NCI-H2107 treated with DMSO at 0.1 percent for 48 hours (cell line): ENCODE results near the gene ABCC9.
A peak's percentile ranks its signal among the peaks of the same experiment; 100 is the strongest.
"Not testable (repeated sequence)": the region's sequence is repeated elsewhere in the genome, so short reads cannot be mapped to it uniquely, and the experiment has no call there.

Experiments used
- DNase-seq: peaks from one replicate; lab custom pipeline; 2025; ENCODE audit not compliant: unreplicated experiment; lab: John Stamatoyannopoulos, UW

The ABCC9 gene

DNA sequence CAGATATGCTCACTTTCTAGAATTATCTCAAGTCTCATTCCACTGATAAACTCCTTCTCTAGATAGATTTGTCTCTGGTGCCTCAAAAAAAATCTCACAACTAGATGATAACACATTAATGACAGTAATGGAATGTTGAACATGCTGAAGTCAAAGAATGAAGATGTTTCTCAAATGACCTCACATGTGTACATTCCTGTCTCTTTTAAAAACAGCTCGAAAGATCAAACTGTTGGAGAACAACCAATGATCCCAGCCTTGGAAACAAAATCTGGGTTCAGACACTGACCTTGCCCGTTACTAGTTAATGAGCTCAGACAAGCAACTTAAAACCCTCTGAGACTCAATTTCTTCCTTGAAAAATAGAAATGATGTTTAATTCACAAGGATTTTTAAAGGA is 122.0 kb downstream of the ABCC9 start:
- DNase-seq: no peak

DNA sequence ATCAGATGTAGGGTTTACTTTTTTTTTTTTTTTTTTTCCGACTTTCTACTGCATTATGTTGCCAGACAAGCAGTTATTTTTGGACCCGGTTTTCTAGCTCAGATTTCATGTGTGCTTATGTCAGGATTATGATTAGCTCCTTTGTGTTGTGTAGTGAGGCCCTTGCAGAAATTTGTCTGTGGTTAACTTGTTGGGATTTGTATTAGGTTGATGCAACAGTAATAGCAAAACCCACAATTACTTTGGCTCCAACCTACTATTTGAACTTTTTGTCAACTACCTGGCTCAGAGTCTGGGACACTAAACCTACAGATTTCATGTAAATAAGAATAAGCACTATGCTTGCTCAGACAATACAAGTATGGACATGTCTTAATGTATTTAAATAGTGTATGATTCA is 122.6 kb downstream of the ABCC9 start:
- peak; percentile 3 for DNase-seq

DNA sequence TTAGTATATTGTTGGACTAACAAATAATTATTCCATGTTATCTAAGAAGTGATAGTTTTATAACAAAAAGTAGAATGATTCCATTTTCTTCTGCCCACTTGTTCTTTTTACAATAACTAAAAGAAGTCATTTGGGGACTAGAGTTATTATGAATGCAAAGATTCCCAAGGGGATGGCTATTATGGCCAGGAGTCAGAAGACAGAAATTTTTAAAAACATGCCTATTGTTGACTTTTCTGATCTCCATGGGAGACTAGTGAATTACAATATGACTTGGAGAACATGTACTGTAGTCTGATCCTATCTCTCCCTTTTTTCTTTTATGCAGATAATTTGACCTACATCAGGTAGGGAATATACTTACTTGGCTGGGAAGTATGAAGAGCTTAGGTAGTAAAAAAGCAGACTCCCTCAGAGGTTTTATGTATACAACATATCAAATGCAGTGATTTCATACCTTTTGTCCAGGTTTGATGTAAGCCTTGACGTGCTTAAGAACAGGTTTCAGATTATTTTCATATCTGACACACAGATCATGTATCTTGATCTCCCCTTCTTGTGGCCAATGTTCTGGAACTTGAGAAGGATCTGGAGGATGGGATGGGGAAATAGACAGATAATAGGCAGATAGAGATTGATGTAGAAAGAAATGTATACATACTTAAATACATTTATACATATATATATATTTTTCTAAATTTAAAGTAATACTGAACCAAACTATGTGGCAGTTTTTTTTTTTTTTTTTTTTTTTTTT is 125.7 kb downstream of the ABCC9 start:
- no peak for DNase-seq

DNA sequence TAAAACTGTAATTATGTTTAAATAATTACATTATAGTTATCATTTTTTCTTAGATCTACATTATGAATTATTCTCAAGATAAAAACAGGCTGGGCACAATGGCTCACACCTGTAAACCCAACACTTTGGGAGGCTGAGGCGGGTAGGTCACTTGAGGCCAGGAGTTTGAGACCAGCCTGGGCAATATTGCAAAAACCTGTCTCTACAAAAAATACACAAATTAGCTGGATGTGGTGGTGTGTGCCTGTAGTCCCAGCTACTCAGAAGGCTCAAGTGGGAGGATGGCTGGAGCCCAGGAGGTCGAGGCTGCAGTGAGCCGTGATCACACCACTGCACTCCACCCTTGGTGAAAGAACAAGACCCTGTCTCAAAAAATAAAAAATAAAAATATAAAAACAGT is 126.4 kb downstream of the ABCC9 start:
- no peak for DNase-seq

DNA sequence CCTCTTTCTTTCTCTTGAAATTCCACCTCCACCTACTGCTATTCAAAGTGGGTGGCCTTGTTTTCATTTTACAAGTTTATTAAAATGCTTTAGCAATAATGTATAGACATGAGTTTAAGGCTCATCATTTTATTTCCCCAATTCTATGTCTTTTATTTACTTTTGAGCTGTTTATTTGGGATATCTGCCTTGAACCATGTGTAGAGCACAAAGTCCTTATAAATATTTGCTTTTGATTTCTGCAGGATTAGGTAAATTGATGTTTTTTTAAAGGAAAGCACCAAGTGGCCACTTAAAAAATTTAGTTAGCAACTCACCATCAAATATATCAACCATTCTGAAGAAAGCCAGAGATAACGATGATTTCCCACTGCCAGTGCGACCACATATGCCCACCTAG is 126.9 kb downstream of the ABCC9 start:
- DNase-seq: no peak

DNA sequence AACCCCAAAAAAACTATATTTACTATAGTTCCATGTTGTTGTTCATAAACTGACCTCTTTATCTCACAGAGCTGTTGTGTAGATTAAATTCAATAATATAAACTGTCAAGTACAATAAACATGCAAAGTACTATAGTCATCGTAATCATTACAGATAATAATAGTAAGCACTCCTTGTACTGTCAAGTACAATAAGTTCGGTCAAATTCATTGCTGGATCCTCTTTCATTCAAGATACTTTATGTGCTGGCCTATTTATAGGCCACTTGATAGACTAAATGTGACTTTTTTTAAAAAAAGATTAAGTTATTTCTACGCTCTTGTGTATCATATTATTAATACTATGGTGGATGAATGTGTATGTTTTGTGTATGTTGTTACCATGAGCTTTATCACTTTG is 127.5 kb downstream of the ABCC9 start:
- DNase-seq: no peak

DNA sequence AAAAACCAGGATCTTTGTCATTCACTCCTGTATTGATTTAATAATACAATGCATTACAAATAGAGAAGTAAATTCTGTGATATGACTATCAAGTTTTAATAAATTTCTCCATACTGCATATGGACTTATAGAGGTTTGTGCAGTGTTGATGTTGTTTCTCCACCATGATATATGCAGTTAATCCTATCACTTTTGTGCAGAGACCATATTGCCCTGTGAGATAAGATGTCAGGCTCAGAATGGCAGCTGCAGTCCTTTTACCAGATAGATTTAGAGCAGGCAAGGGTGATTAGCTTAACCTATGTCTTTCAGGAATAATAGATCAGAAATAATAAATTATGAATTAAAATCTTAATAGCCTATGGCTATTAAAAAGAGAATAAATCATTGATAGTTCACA is 128.1 kb downstream of the ABCC9 start:
- no peak for DNase-seq

DNA sequence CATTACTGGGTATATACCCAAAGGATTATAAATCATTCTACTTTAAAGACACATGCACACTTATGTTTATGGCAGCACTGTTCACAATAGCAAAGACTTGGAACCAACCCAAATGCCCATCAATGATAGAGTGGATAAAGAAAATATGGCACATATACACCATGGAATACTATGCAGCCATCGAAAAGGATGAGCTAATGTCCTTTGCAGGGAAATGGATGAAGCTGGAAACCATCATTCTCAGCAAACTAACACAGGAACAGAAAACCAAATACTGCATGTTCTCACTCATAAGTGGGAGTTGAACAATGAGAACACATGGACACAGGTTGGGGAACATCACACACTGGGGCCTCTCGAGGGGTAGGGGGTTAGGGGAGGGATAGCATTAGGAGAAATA is 128.9 kb downstream of the ABCC9 start:
- not testable (repeated sequence) for DNase-seq

DNA sequence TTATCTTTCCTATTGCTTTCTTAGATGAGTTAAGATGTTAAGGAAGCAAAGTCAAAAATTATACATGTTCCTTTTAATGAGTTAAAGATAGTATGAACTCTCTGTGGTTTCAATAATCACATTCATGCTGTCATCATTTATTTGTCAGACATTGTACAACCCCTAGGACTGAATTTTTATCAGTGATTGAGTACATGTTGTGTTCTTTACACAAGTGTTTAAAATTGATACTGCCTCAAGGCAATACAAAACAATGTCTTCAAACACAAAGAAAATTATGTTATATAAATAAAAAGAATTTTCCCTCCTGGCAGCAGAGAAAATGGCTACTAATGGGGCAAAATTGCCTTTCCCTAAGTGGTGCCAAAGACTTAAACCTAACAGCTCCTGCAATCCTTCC is 132.1 kb downstream of the ABCC9 start:
- DNase-seq: no peak

DNA sequence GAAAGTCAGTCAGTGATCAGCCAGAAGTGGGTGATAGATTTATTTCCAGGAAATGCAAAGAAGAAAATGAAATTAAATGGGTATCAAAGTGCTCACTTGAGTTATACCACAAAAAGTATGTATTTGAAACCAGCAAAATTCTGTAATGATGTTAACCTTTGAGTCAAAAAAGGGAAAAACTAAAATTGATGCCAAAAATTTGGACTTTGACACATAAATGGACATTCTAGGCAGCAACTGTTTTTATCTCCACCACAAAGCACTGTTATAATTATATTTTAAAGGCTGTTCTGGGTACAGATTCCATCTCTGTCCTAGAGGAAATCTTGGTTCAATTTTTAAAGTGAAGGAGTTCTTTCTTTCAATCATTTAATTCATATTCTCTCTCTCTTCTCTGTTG is 135.0 kb downstream of the ABCC9 start:
- no peak for DNase-seq

DNA sequence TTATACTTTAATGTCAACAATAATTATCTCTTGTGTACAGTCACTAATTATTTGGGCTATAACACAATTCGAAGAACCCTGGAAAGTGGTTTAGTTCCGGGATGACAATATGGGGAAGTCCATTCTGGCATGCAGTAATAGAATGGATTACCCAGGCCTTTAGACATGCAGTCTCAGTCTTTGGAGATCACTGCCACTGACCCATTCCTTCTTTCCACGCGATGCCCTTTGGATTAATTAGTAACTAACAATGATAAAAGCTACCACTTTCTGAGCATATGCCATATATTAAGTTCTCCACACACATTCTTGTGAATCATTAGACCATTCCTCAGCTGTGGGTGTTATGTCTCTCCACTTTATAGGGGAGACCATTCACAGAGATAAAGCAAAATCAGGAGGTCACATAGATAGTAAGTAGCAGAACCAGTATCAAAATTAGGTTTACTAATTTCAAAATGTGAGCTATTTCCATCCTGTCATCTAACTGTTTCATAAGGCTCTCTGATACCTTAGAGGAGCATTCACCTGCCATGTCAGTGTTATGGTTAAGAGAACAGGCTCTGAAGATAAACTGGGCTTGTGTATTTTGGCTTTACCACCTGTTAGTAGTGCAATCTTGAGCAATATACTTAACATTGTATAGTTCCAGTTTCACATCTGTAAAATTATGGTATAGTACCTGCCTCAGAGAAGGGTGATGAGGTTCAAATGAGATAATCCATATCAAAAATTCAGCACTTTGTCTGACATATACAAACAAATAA is 139.5 kb downstream of the ABCC9 start:
- no peak for DNase-seq

DNA sequence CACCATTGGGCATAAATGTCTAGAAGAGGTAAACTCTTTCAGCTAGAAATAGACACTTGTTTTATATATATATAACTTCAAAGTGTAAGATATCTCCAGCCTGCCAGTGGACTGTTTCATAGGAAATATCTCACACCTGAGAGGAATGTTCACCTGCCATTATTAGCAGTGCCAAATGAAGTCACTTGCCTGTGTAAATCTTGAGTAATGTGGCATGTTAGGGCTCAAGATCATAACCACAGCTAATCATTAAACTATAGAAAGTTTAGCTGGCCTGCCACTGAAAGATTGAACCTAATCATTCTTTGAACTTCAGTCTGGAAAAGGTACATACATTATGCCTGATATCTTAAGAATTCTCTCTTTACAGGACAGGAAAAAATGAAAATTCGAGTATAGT is 141.2 kb downstream of the ABCC9 start:
- DNase-seq: no peak

DNA sequence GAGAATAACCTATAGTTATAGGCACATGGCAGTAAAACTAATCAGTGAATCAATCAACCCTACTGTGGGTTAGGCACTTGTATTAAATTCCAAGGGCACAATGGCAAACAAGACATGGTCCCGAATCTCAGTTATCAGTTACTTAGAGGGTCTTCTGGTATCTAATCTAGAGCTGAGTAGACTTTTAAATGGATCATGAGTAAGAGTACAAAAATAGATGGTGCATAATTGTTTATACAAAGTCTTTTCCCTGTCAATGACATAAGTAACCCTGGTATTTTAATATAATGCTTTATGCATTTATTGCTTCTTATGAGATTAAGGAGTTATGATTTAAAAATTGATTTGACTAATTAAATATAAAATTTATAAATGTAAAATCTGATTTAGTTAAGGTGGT is 143.7 kb downstream of the ABCC9 start:
- DNase-seq: no peak

DNA sequence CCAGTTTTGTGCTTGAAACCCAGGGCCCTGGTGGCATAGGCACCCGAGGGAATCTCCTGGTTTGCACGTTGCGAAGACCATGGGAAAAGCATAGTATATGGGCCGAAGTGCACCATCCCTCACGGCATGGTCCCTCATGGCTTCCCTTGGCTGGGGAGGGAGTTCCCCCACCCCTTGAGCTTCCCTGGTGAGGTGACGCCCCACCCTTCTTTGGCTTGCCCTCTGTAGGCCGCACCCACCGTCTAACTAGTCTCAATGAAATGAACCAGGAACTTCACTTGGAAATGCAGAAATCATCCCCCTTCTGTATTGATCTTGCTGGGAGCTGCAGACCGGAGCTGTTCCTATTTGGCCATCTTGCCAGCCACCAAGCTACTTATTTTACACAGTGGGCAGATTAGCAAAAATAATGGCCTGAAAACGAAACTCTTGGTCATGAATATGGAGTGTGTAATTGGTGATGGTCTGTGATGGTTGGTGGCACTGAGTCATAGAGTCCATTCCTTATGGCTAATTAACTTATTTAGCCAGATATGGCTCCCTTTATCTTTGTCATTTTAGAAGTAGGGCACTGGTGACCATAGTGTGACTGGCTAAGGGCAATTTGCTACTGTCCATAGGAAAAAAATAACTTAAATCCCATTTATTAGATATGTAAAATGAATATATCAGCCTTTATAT is 145.4 kb downstream of the ABCC9 start:
- DNase-seq: no peak

DNA sequence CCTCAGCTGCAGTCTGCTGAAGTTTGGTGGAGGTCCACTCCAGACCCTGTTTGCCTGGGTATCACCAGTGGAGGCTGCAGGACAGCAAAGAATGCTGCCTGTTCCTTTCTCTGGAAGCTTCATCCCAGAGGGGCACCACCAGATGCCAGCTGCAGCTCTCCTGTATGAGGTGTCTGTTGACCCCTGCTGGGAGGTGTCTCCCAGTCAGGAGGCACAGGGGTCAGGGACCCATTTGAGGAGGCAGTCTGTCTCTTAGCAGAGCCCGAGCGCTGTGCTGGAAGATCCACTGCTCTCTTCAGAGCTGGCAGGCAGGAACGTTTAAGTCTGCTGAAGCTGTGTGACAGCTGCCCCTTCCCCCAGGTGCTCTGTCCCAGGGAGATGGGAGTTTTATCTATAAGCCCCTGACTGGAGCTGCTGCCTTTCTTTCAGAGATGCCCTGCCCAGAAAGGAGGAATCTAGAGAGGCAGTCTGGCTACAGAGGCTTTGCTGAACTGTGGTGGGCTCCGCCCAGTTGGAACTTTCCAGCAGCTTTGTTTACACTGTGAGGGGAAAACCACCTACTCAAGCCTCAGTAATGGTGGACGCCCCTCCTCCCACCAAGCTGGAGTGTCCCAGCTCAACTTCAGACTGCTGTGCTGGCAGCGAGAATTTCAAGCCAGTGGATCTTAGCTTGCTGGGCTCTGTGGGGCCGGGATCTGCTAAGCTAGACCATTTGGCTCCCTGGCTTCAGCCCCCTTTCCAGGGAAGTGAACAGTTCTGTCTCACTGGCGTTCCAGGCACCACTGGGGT is 146.2 kb downstream of the ABCC9 start:
- not testable (repeated sequence) for DNase-seq

DNA sequence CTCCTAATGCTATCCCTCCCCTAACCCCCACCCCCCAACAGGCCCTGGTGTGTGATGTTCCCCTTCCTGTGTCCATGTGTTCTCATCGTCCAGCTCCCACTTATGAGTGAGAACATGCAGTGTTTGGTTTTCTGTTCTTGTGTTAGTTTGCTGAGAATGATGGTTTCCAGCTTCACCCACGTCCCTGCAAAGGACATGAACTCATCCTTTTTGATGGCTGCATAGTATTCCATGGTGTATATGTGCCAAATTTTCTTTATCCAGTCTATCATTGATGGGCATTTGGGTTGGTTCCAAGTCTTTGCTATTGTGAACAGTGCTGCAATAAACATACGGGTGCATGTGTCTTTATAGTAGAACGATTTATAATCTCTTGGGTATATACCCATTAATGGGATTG is 151.5 kb downstream of the ABCC9 start:
- not testable (repeated sequence) for DNase-seq

DNA sequence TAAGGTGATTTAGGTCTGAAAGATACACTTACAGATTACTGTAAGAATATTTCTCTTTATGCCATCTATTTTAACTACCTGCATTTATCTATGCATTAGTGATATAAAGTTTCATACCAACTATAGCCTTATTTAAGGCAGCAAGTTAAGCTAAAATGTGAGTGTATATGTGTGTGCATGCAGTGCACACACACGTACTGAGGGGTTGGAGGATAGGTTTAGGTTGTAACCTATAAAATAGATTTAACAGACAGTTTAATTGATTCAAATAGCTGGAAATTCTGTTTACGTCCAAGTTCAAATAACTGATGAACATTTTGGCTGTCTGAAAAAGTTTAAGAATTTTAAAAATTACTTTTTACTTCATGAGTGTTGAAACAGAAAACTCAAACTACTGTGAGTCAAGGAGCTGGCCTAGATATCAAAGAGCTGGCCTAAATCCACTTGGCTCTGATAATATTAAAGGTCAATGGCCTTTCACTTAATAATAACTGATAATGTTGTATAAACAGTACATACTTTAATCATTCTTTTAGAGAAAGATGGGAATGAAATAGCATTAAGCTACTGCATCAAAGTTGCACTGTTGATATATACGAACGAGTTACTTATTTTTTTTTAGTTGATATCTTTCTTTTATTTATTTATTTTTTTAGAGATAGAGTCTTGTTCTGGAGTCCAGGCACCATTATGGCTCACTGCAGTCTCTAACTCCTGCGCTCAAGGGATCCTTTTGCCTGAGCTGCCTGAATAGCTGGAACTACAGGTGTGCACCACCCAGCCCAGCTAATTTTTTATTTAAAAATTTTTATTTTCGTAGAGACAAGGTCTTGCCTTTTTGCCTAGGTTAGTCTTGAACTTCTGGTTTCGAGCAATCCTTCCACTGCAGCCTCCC is 152.9 kb downstream of the ABCC9 start:
- no peak for DNase-seq

DNA sequence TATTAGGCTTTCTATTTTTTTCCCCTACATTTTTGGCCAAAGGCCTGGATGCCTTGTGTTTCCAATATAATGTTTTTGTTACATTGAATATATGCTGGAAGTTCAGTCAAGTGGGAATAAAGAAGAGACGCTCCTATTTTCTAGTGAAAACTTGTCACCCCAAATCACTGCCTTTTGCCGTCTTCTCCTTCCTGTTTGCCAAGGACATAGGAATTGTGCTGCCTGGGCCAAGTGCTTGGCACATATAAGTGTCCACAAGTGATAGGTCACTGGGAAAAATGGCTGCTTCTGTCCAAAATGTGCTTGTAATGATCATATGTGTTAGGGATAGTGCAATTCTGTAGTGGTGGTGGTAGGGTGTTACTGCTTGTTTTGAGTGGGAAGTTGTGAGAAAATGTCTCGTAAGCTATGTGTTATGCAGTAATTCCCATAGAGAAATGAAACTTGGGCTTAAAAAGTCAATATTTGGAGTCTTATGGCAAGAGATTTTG is 155.1 kb downstream of the ABCC9 start:
- no peak for DNase-seq

DNA sequence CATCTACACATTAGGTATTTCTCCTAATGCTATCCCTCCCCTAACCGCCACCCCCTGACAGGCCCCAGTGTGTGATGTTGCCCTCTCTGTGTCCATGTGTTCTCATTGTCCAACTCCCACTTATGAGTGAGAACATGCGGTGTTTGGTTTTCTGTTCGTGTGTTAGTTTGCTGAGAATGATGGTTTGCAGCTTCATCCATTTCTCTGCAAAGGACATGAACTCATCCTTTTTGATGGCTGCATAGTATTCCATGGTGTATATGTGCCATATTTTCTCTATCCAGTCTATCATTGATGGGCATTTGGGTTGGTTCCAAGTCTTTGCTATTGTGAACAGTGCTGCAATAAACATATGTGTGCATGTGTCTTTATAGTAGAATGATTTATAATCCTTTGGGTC is 158.5 kb downstream of the ABCC9 start:
- not testable (repeated sequence) for DNase-seq

DNA sequence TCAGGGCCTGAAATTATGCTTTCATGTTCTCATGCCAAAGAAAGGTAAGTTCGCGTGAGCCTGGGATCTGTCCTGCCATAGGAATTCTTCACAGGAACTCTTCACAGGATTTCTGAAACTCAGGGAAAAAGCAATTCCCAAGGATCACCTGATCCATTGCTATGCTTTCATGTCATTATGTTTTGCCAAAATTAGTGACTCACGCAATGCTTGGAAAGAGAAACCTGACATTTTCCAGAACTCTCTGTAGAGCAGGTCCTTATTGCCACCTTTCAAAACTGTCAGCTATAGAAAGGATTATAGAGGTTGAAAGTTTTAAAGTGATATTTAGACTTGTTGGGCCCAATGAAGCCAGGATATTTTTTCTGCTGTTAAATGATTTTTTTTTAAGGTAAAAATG is 160.4 kb downstream of the ABCC9 start:
- DNase-seq: no peak
